Thoracic aorta (tissue), 2 donors: ENCODE data around the gene MED15. TPM values are rescaled to one million over a fixed set of nuclear protein-coding genes. Genes with fewer than 3 reads are reported as not detected.
A peak's percentile ranks its signal among the peaks of the same experiment; 100 is the strongest.

Experiments used
- ATAC-seq: fragments of 150-250 bp; one replicate; pipeline ENCODE4 v1.8.0; 2017; ENCODE audit warnings: low read depth; ENCODE audit not compliant: insufficient number of reproducible peaks, low FRiP score
- DNase-seq: peaks from one replicate; pipeline ENCODE4 v3.0.0-alpha.2; 2020; ENCODE audit warnings: low spot score
- H3K27ac ChIP-seq, 2 donors: fragments of 200-600 bp; sonication (generic); 1 replicate in 1 of 2; 2 replicates in 1 of 2; pipeline ENCODE4 v1.5.1; 2016; ENCODE audit warnings: mild to moderate bottlenecking in 2 of 2, moderate library complexity in 2 of 2
- H3K27me3 ChIP-seq: fragments of 200-600 bp; sonication (generic); replicated peaks from 2 replicates; pipeline ENCODE4 v1.6.0; 2016; ENCODE audit warnings: mild to moderate bottlenecking; ENCODE audit not compliant: insufficient read depth
- H3K36me3 ChIP-seq: fragments of 200-600 bp; sonication (generic); one replicate; pipeline ENCODE4 v1.5.1; 2016
- H3K4me1 ChIP-seq, 2 donors: fragments of 200-600 bp; sonication (generic); 1 replicate in 1 of 2; 2 replicates in 1 of 2; pipeline versions ENCODE4 v1.5.1 to v1.6.0; 2016; ENCODE audit warnings: low read depth in 2 of 2, mild to moderate bottlenecking in 1 of 2; ENCODE audit not compliant: control insufficient read depth in 1 of 2
- H3K4me3 ChIP-seq: fragments of 200-600 bp; sonication (generic); 2 replicates; pipeline ENCODE4 v1.5.1; 2016; ENCODE audit warnings: mild to moderate bottlenecking
- H3K9me3 ChIP-seq: fragments of 200-600 bp; sonication (generic); 2 replicates; pipeline ENCODE4 v1.5.1; 2016
- total RNA-seq, 2 donors: library from RNA; depleted of rRNA; stranded (reverse); fragments of >200 nt; gene quantifications; one replicate each; pipeline versions ENCODE4 v1.1.0 to v1.2.3, GENCODE V29; 2016
- TF ChIP-seq, protein P1 (sequence below): fragments of 200-600 bp; sonication (generic); IDR thresholded peaks from one replicate; pipeline ENCODE4 v1.5.1; 2019; ENCODE audit warnings: antibody characterized with exemption

Gene MED15
- total RNA-seq, 2 donors from 2014 or later, result 78.9 to 98.6 TPM

DNA sequence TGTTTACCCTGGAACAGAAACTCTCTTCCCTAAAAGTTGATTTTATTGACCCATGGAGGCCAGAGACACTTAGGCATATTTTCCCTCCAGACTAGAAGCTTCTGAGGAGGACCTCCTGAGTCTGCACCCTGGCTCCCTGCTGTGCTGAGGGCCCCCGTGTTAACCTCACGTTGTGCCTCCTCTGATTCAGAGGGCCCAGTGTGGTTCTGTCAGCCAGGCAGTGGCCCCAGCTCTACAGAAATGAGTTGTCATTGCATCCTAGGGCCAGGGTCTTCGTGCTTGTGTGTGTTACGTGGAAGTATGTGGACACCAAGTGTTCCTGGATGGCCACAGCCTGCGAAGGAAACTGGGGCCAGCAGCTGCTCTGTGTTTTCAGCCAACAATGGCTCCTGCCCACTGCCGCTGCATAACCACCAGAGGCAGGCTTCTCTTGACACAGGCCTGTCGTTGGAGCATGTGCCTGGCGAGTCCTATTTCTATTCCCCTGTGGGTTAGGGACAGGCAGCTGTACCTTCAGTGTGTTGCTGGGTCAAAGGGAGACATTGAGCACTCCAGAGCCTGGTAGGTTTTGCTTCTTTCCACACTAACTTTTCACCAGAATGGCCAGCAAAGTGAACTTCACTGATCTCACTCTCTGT lies 44.5 kb downstream of the MED15 start:
- Histone ChIP-seq H3K27ac (peak overlapping the region; percentile 97 to 98), H3K4me1 (peaks cover 54 to 70% of the 10 kb centered on the region in 2 donors), H3K36me3 (peaks cover 9% of the 10 kb centered on the region), H3K27me3 (no peaks in the 10 kb centered on the region), H3K9me3 (no peaks in the 10 kb centered on the region), H3K4me3 (no peak overlapping the region)
- TF ChIP-seq, protein P1, sequence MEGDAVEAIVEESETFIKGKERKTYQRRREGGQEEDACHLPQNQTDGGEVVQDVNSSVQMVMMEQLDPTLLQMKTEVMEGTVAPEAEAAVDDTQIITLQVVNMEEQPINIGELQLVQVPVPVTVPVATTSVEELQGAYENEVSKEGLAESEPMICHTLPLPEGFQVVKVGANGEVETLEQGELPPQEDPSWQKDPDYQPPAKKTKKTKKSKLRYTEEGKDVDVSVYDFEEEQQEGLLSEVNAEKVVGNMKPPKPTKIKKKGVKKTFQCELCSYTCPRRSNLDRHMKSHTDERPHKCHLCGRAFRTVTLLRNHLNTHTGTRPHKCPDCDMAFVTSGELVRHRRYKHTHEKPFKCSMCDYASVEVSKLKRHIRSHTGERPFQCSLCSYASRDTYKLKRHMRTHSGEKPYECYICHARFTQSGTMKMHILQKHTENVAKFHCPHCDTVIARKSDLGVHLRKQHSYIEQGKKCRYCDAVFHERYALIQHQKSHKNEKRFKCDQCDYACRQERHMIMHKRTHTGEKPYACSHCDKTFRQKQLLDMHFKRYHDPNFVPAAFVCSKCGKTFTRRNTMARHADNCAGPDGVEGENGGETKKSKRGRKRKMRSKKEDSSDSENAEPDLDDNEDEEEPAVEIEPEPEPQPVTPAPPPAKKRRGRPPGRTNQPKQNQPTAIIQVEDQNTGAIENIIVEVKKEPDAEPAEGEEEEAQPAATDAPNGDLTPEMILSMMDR, result peak; percentile 30
- DNase-seq, result no peak
- ATAC-seq, result peak; percentile 14

DNA sequence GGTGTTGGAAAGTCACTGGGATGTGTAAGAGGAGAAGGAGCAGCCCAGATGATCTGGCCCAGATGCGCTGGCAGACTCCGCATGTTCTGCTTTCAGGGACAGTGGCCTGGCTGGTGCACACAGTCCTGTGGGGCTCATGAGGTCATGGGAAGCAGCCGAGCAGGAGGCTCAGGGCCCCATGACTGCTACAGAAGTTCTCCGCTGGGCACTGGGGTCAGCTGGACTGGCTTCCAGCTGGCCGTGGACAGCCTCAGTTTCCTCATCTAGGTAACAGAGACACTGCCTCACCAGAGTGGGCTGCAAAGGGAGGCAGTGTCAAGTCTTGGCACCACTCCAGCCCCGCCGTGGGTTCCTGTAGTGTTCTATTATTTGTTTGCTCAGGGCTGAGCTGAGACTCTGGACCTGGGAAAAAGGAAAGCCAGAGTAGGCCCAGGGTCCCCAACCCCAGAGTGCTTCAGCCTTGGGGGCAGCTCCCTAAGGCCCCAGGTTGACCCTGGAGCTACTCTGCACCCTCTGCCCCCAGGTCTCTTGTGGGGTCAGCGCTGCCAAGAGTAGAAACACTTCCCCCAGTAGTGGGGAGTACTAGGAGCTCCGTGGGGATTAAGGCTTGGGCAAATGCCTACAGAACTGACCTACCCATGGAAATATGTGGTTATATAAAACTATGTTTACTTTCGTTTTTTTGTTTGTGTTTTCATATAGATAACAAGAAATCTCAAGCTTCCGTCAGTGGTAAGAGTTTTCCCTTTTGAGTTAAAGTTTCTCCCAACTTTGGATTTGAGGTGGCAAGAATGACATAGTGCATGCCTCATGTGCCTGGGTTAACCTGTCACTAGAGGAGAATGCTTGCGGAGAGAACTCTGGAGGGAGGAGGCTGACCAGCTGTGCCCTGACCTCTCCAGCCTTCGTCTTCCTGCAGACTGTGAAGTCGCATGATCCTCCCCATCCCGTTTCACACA lies 45.3 kb downstream of the MED15 start:
- H3K9me3 ChIP-seq, result no peaks in the 10 kb centered on the region
- no peaks in the 10 kb centered on the region for H3K27me3 ChIP-seq
- H3K4me3 ChIP-seq, result peak overlapping the region; percentile 30
- TF ChIP-seq, protein P1, result no peak
- DNase-seq (no peak), ATAC-seq (peak; percentile 21)
- peaks cover 56 to 73% of the 10 kb centered on the region in 2 donors for H3K4me1 ChIP-seq
- H3K27ac ChIP-seq, result peak overlapping the region; percentile 97 to 98
- H3K36me3 ChIP-seq, result peaks cover 9% of the 10 kb centered on the region

DNA sequence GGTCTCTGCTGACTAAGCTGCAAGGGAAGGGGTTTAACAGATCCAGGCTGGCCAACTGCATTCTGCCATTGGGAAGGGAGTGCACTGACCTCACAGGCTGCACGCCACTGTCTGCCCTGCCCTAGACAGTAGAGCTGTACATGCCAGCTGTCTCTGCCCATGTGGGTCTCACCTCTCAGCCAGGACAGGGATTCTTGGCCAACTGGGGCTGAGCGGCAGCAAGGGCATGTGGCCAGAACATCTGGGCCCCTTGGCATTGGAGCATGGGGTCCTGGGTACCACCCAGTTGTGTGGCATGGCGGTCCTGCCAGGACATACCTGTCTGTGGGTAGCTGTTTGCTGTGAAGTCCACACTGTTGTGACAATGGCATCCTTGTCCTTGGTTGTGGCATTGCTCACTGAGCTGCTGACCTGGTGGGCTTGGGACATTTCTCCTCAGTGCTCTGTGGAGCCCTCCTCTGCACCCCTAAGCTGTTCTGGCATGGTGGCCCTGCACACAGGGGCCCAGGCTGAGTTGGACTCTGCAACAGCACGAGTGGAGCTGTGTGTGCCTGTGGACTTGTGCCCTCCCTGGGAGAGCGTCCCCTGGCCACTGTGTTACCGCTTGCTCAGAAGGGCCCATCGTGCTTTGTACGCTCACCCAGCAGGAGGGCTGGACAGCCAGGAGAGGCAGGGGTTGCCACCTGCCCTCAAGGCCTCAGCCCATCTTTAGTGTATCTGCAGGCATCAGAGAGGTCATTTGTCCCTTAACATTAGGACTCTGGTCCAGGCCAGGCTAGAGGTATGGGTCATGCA lies 46.7 kb downstream of the MED15 start:
- no peak overlapping the region for H3K4me3 ChIP-seq
- H3K9me3 ChIP-seq, result no peaks in the 10 kb centered on the region
- peaks cover 12% of the 10 kb centered on the region for H3K36me3 ChIP-seq
- peaks cover 54 to 76% of the 10 kb centered on the region in 2 donors for H3K4me1 ChIP-seq
- ATAC-seq, result no peak
- TF ChIP-seq, protein P1, result no peak
- DNase-seq, result no peak
- H3K27ac ChIP-seq, result peak overlapping the region; percentile 97 to 98
- H3K27me3 ChIP-seq, result no peaks in the 10 kb centered on the region

DNA sequence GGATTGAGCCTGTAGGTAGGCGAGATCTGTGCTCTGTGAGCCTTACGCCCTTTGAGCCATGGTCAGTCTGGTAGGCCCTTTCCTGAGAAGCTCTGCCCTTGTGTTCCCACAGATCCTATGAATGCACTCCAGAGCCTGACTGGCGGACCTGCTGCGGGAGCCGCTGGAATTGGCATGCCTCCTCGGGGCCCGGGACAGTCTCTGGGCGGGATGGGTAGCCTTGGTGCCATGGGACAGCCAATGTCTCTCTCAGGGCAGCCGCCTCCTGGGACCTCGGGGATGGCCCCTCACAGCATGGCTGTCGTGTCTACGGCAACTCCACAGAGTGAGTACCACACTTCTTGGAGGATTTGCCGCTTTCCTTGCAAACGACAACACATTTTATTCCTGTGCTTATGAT lies 47.4 kb downstream of the MED15 start:
- no peak for DNase-seq
- TF ChIP-seq, protein P1, result no peak
- ATAC-seq, result no peak
- H3K4me3 ChIP-seq, result no peak overlapping the region
- peaks cover 12% of the 10 kb centered on the region for H3K36me3 ChIP-seq
- H3K9me3 ChIP-seq, result no peaks in the 10 kb centered on the region
- peaks cover 47 to 70% of the 10 kb centered on the region in 2 donors for H3K4me1 ChIP-seq
- no peaks in the 10 kb centered on the region for H3K27me3 ChIP-seq
- peak overlapping the region; percentile 97 to 98 for H3K27ac ChIP-seq
